ENCODE results near the gene PLA2G4A. TPM values are rescaled to one million over a fixed set of nuclear protein-coding genes. Genes with fewer than 3 reads are reported as not detected.

PLA2G4A gene
- total RNA-seq: 1 to 10 TPM; 4.9 to 5.7 TPM

DNA sequence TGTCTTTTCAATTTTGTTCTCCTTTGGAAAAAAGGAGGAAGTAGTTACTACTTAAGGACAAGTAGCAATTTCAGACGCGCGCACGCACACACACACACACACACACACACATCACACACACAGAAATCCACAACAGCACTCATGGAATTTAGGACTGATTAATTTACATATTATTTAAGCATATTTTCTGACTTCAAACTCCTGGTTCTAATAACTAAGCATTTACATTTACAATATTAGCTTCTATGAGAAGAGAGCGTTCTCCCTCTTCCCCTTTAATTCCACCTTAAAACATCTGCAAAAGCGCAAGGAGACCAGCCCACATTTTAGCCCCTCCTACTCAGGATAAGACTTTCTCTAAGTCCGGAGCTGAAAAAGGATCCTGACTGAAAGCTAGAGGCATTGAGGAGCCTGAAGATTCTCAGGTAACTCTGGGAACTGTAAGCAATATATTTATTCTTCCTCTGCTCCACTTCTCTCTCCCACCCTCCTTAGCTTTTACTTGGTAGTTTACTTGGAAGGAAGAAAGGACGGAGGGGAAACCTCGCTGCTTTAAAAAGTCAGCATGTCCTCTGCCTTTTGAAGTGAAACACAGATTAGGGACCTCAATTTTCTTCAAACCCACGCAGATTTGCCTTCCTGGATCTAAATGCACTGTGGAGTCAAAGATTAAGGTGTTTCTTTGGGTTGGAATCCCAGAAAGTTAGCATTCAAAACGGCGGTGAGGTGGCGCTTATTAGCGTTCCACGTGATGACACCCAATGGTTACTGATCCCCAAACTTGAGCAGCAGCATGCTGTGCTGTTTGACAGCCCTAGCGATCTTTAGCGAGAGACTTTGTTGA lies at the start of gene PLA2G4A:
PLA2G4A (plus strand) TSS at position 339 of the 844 bp plus-strand sequence. CDS start 25,406 bp downstream, outside the sequence.
- Mint-ChIP-seq H3K4me3 (peak within 1 kb of the TSS; percentile 81 to 95), H3K9me3 (no peaks in the 10 kb centered on the region), H3K27ac (peak within 1 kb of the TSS; percentile 83), H3K27me3 (ENCODE audit: low read depth) (peaks cover 21% of the 10 kb centered on the region), H3K36me3 (ENCODE audit: insufficient read depth in 2 of 2) (no peaks in the 10 kb centered on the region), H3K4me1 (ENCODE audit: low read depth) (peaks cover 14% of the 10 kb centered on the region)
- ATAC-seq (replicated peaks in 1 of 2) (peak; percentile 54 to 60), DNase-seq (peak in 1 of 2 donors; percentile 14)

- peaks cover 0 to 4% of the 10 kb centered on the region in 2 donors for H3K9me3 Mint-ChIP-seq
- H3K36me3 Mint-ChIP-seq (ENCODE audit: insufficient read depth in 2 of 2): no peaks in the 10 kb centered on the region
- DNase-seq: no peak
- peaks cover 23% of the 10 kb centered on the region for H3K27me3 Mint-ChIP-seq (ENCODE audit: low read depth)
- no peak overlapping the region for H3K4me3 Mint-ChIP-seq
- peaks cover 7% of the 10 kb centered on the region for H3K4me1 Mint-ChIP-seq (ENCODE audit: low read depth)
- no peak overlapping the region for H3K27ac Mint-ChIP-seq
- ATAC-seq (replicated peaks in 1 of 2): no peak
Observed at GRCh38 chr1:186780076-186780475, 48.7 kb upstream of the PLA2G4A start.

DNA sequence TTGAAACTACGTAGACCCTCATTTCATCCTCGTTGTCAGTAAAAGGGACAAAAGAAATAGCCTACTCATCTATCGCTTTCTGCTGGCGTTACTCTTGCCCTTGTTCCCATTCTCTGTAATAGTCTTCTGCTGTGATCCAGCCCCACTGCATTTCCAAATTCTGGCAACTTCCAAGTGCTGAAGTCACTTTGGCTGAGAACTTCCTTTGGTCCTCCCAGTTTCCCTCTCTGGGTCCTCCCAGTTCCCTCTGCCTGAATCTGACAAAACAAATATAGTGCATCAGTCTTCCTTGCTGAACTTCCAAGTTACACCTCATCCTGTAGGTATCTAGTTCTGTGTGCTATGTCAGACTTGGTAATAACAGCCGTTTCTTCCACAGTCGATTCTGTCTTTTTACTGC lies 47.0 kb upstream of the PLA2G4A start:
- H3K36me3 Mint-ChIP-seq (ENCODE audit: insufficient read depth in 2 of 2): no peaks in the 10 kb centered on the region
- H3K27me3 Mint-ChIP-seq (ENCODE audit: low read depth): peaks cover 18% of the 10 kb centered on the region
- H3K4me1 Mint-ChIP-seq (ENCODE audit: low read depth): peaks cover 7% of the 10 kb centered on the region
- H3K9me3 Mint-ChIP-seq: peaks cover 0 to 2% of the 10 kb centered on the region in 2 donors
- no peak overlapping the region for H3K4me3 Mint-ChIP-seq
- DNase-seq (no peak), ATAC-seq (replicated peaks in 1 of 2) (no peak)
- H3K27ac Mint-ChIP-seq: no peak overlapping the region

DNA sequence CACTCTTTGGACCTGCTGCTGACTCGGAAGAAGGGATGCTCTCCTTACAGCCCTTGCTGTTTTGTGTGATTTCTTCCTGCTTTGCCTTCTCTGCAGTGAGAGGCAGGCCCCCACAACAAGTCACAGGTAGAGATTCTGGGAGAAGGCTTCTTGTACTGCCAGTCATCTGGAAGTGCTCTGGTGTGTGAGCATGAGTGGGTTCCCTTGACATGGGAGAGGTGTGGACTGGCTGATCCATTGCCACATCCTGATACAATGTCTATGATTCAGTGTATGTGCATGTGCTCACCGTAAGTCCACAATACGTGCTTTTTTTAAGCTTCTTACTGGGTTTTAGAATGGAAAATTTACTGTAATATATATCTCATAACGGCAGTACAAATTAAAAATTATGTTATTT lies 46.0 kb upstream of the PLA2G4A start:
- no peaks in the 10 kb centered on the region for H3K36me3 Mint-ChIP-seq (ENCODE audit: insufficient read depth in 2 of 2)
- H3K27ac Mint-ChIP-seq: no peak overlapping the region
- ATAC-seq (replicated peaks in 1 of 2) (no peak), DNase-seq (no peak)
- H3K27me3 Mint-ChIP-seq (ENCODE audit: low read depth): peaks cover 14% of the 10 kb centered on the region
- peaks cover 7% of the 10 kb centered on the region for H3K4me1 Mint-ChIP-seq (ENCODE audit: low read depth)
- H3K4me3 Mint-ChIP-seq: no peak overlapping the region
- H3K9me3 Mint-ChIP-seq: no peaks in the 10 kb centered on the region

GRCh38 chr1:186783193-186783592 lies 45.6 kb upstream of the PLA2G4A start:
- no peak for DNase-seq
- Mint-ChIP-seq H3K4me1 (ENCODE audit: low read depth) (peaks cover 7% of the 10 kb centered on the region), H3K27me3 (ENCODE audit: low read depth) (peaks cover 14% of the 10 kb centered on the region), H3K9me3 (no peaks in the 10 kb centered on the region), H3K27ac (no peak overlapping the region), H3K36me3 (ENCODE audit: insufficient read depth in 2 of 2) (no peaks in the 10 kb centered on the region), H3K4me3 (no peak overlapping the region)
- no peak for ATAC-seq (replicated peaks in 1 of 2)

GRCh38 chr1:186785503-186785902 lies 43.2 kb upstream of the PLA2G4A start:
- no peak for ATAC-seq (replicated peaks in 1 of 2)
- Mint-ChIP-seq H3K27me3 (ENCODE audit: low read depth) (peaks cover 5% of the 10 kb centered on the region), H3K27ac (no peak overlapping the region), H3K4me3 (no peak overlapping the region), H3K36me3 (ENCODE audit: insufficient read depth in 2 of 2) (no peaks in the 10 kb centered on the region), H3K4me1 (ENCODE audit: low read depth) (no peaks in the 10 kb centered on the region), H3K9me3 (peaks cover 0 to 1% of the 10 kb centered on the region in 2 donors)
- DNase-seq: no peak

- Mint-ChIP-seq H3K36me3 (ENCODE audit: insufficient read depth in 2 of 2) (no peaks in the 10 kb centered on the region), H3K27ac (no peak overlapping the region), H3K4me1 (ENCODE audit: low read depth) (peaks cover 8% of the 10 kb centered on the region), H3K27me3 (ENCODE audit: low read depth) (peaks cover 5% of the 10 kb centered on the region), H3K4me3 (no peak overlapping the region), H3K9me3 (peaks cover 0 to 1% of the 10 kb centered on the region in 2 donors)
- DNase-seq: no peak
- no peak for ATAC-seq (replicated peaks in 1 of 2)
Observed at GRCh38 chr1:186790101-186790500, 38.6 kb upstream of the PLA2G4A start.

DNA sequence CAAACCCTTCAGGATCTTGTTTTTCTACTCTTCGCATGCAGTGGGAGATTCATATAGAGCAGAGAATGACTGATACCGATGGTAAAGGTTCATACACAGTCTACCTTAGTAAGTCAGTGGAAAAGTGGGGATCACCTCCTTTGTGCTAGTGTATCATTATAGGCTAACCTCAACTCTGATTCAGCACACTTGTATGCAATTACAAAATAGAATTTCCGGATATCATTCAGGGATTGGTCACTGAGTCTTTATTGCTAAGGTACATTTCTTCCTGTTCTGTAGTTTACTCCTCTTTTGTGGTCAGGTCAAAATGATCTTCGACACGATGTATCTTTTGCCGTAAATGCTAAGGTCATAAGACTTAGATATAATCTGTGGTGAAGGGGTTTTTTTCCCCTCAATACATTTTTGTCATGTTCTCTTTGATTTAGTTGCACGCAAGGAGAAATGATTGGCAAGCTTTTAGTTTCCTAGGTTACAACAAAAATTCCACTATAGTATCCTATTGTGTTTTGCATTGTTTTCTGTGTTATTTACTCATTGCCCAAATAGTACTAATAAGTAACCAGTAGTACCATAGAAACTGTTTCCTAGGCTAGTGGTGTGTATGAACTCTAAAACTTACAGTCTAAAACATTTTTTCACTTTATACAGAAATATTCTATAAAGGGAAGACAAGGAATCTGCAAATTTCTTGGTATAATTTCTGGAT lies 35.7 kb upstream of the PLA2G4A start:
- peak; percentile 96 for ATAC-seq (replicated peaks in 1 of 2)
- Mint-ChIP-seq H3K36me3 (ENCODE audit: insufficient read depth in 2 of 2) (no peaks in the 10 kb centered on the region), H3K27me3 (ENCODE audit: low read depth) (peaks cover 5% of the 10 kb centered on the region)

DNA sequence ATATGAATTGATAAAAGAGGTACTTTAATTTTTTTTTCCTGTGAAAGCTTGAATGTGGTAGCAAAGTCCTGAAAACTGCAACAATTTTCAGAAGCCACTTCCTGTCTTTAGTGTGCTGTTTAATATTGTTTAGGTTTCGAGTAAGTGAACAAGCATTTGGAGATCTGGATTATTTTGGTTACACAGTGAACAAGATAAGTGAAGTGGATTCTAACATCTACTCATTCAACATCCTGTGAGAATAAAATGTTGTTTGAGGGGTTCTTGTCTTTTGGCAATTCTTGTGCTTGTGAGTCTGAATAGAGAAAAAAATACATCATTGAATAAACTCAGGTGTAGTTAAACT lies 35.2 kb upstream of the PLA2G4A start:
- H3K27ac Mint-ChIP-seq: peak overlapping the region; percentile 60
- H3K9me3 Mint-ChIP-seq: peaks cover 2 to 3% of the 10 kb centered on the region in 2 donors
- no peak for DNase-seq
- H3K4me3 Mint-ChIP-seq: peak overlapping the region in 1 of 2 donors; percentile 29
- H3K4me1 Mint-ChIP-seq (ENCODE audit: low read depth): peaks cover 8% of the 10 kb centered on the region
- no peak for ATAC-seq (replicated peaks in 1 of 2)
- H3K27me3 Mint-ChIP-seq (ENCODE audit: low read depth): peaks cover 5% of the 10 kb centered on the region
- no peaks in the 10 kb centered on the region for H3K36me3 Mint-ChIP-seq (ENCODE audit: insufficient read depth in 2 of 2)

More for the DNA sequence above, 35.7 kb upstream of the PLA2G4A start:
- H3K4me1 Mint-ChIP-seq (ENCODE audit: low read depth): peaks cover 8% of the 10 kb centered on the region
- peak overlapping the region in 1 of 2 donors; percentile 29 for H3K4me3 Mint-ChIP-seq
- no peak for DNase-seq
- H3K9me3 Mint-ChIP-seq: peaks cover 2% of the 10 kb centered on the region in 2 donors
- peak overlapping the region; percentile 60 for H3K27ac Mint-ChIP-seq

- Mint-ChIP-seq H3K36me3 (ENCODE audit: insufficient read depth in 2 of 2) (no peaks in the 10 kb centered on the region), H3K4me3 (no peak overlapping the region), H3K4me1 (ENCODE audit: low read depth) (no peaks in the 10 kb centered on the region), H3K27me3 (ENCODE audit: low read depth) (no peaks in the 10 kb centered on the region), H3K27ac (no peak overlapping the region), H3K9me3 (peaks cover 2% of the 10 kb centered on the region in 2 donors)
- ATAC-seq (replicated peaks in 1 of 2): no peak
- no peak for DNase-seq
Observed at GRCh38 chr1:186798960-186799688, 29.6 kb upstream of the PLA2G4A start.

- Mint-ChIP-seq H3K4me1 (ENCODE audit: low read depth) (no peaks in the 10 kb centered on the region), H3K9me3 (peaks cover 2% of the 10 kb centered on the region in 2 donors)
Observed at GRCh38 chr1:186799689-186800054, 29.1 kb upstream of the PLA2G4A start.

DNA sequence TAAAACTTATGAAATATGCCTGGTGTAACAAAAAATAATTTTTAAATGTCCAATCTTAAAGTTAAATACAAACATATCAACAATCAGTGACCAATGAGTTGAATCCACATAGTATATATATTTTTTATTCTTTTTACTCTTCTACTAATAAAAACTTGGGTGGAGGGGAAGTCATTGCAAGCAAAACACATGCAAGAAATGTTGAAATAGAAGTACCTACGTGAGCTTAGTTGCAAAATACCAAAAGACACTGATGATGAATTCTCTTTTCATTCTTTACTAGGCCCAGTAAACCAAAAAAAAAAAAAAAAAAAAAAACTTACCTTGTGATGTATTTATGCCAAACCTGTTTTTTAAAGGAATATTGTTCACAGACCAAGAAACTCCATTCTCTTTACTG lies 26.4 kb upstream of the PLA2G4A start:
- ATAC-seq (replicated peaks in 1 of 2) (no peak), DNase-seq (no peak)
- peaks cover 0 to 2% of the 10 kb centered on the region in 2 donors for H3K9me3 Mint-ChIP-seq
- H3K4me3 Mint-ChIP-seq: no peak overlapping the region
- H3K27me3 Mint-ChIP-seq (ENCODE audit: low read depth): peaks cover 6% of the 10 kb centered on the region
- H3K36me3 Mint-ChIP-seq (ENCODE audit: insufficient read depth in 2 of 2): no peaks in the 10 kb centered on the region
- H3K27ac Mint-ChIP-seq: no peak overlapping the region
- no peaks in the 10 kb centered on the region for H3K4me1 Mint-ChIP-seq (ENCODE audit: low read depth)

More at GRCh38 chr1:186799689-186800054, 29.1 kb upstream of the PLA2G4A start:
- Mint-ChIP-seq H3K27me3 (ENCODE audit: low read depth) (peaks cover 3% of the 10 kb centered on the region), H3K36me3 (ENCODE audit: insufficient read depth in 2 of 2) (no peaks in the 10 kb centered on the region), H3K27ac (peak overlapping the region; percentile 19), H3K4me3 (no peak overlapping the region)
- DNase-seq: no peak
- peak in 1 of 2 donors; percentile 44 for ATAC-seq (replicated peaks in 1 of 2)

- Mint-ChIP-seq H3K27me3 (ENCODE audit: low read depth) (peaks cover 6% of the 10 kb centered on the region), H3K4me1 (ENCODE audit: low read depth) (no peaks in the 10 kb centered on the region), H3K27ac (no peak overlapping the region), H3K4me3 (no peak overlapping the region), H3K9me3 (no peaks in the 10 kb centered on the region), H3K36me3 (ENCODE audit: insufficient read depth in 2 of 2) (no peaks in the 10 kb centered on the region)
- ATAC-seq (replicated peaks in 1 of 2): no peak
- DNase-seq: no peak
Observed at GRCh38 chr1:186804679-186805078, 24.1 kb upstream of the PLA2G4A start.

Measured in activated T-cell treated with anti-CD3 and anti-CD28 coated beads, Interleukin-2, amount 50 U/mL, for 72 hours (primary cell).